Neural cell (in vitro differentiated cells): ENCODE measurements around the gene CNOT6. TPM values are rescaled to one million over a fixed set of nuclear protein-coding genes. Genes with fewer than 3 reads are reported as not detected.

ENCODE experiments used
- H2AFZ ChIP-seq: fragments of 200-600, 300-800 bp; sonication (generic), shearing (Covaris generic); 2 replicates; pipeline ENCODE4 v1.6.0; 2014; ENCODE audit warnings: low read depth, mild to moderate bottlenecking, antibody characterized with exemption, low read length, moderate library complexity
- H3F3A ChIP-seq: fragments of 200-600 bp; shearing (Covaris generic); 2 replicates; pipeline ENCODE4 v1.6.1; 2016; ENCODE audit warnings: mild to moderate bottlenecking, moderate library complexity, mixed read lengths, antibody characterized with exemption, low read length; ENCODE audit not compliant: insufficient read depth, poor library complexity, severe bottlenecking
- H3K27ac ChIP-seq: fragments of 200-600, 300-800 bp; sonication (generic), shearing (Covaris generic); 2 replicates; pipeline ENCODE4 v1.5.1; 2014; ENCODE audit warnings: mild to moderate bottlenecking, low read length, moderate library complexity
- H3K27me3 ChIP-seq: fragments of 300-800, 200-600 bp; sonication (generic), shearing (Covaris generic); 2 replicates; pipeline ENCODE4 v1.6.0; 2014; ENCODE audit warnings: mild to moderate bottlenecking, low read depth, low read length, moderate library complexity; ENCODE audit not compliant: insufficient read depth
- H3K36me3 ChIP-seq: fragments of 300-800, 200-600 bp; sonication (generic), shearing (Covaris generic); 2 replicates; pipeline ENCODE4 v1.5.1; 2014; ENCODE audit warnings: mild to moderate bottlenecking, antibody characterized with exemption, low read length, moderate library complexity; ENCODE audit not compliant: insufficient read depth
- H3K4me2 ChIP-seq: fragments of 300-800, 200-600 bp; sonication (generic), shearing (Covaris generic); 2 replicates; pipeline ENCODE4 v1.6.0; 2014; ENCODE audit warnings: mild to moderate bottlenecking, low read length
- H3K4me3 ChIP-seq: fragments of 300-800, 200-600 bp; sonication (generic), shearing (Covaris generic); 2 replicates; pipeline ENCODE4 v1.5.1; 2014; ENCODE audit warnings: mild to moderate bottlenecking, low read length, moderate library complexity
- H3K79me2 ChIP-seq: fragments of 200-600 bp; shearing (Covaris generic); replicated peaks from 2 replicates; pipeline ENCODE4 v1.6.0; 2014; ENCODE audit warnings: mild to moderate bottlenecking, low read length, moderate library complexity; ENCODE audit not compliant: insufficient read depth
- H3K9ac ChIP-seq: fragments of 300-800, 200-600 bp; sonication (generic), shearing (Covaris generic); 2 replicates; pipeline ENCODE4 v1.6.1; 2016; ENCODE audit warnings: mild to moderate bottlenecking, low read length, mixed read lengths
- H3K9me2 ChIP-seq: fragments of 200-600 bp; shearing (Covaris generic); 2 replicates; pipeline ENCODE4 v1.6.1; 2016; ENCODE audit warnings: mild to moderate bottlenecking, low read length, mixed read lengths; ENCODE audit not compliant: insufficient read depth
- H3K9me3 ChIP-seq: fragments of 200-600, 300-800 bp; sonication (generic), shearing (Covaris generic); 2 replicates; pipeline ENCODE4 v1.6.1; 2016; ENCODE audit warnings: mild to moderate bottlenecking, mixed run types, low read length, moderate library complexity, mixed read lengths
- H4K20me1 ChIP-seq: fragments of 200-600 bp; shearing (Covaris generic); 2 replicates; pipeline ENCODE4 v1.6.1; 2016; ENCODE audit warnings: mild to moderate bottlenecking, mixed run types; ENCODE audit not compliant: insufficient read depth
- CTCF ChIP-seq: fragments of 450-650 bp; IDR thresholded peaks from 2 replicates; pipeline ENCODE4 v1.5.1; 2014; ENCODE audit warnings: antibody characterized with exemption, mild to moderate bottlenecking, moderate library complexity; ENCODE audit not compliant: poor library complexity, severe bottlenecking
- EP300 ChIP-seq: fragments of 450-650 bp; conservative IDR thresholded peaks from 2 replicates; pipeline ENCODE4 v1.6.1; 2014; ENCODE audit warnings: antibody characterized with exemption, mild to moderate bottlenecking, moderate library complexity; ENCODE audit not compliant: poor library complexity, severe bottlenecking
- EZH2 ChIP-seq: fragments of 200-600, 300-800 bp; shearing (Covaris generic), sonication (generic); IDR thresholded peaks from 2 replicates; pipeline ENCODE4 v1.6.1; 2014; ENCODE audit warnings: antibody characterized with exemption, low read length, borderline replicate concordance, mild to moderate bottlenecking; ENCODE audit not compliant: insufficient read depth, poor library complexity, severe bottlenecking
- MXI1 ChIP-seq: fragments of 450-650 bp; conservative IDR thresholded peaks from 2 replicates; pipeline ENCODE4 v1.6.1; 2014; ENCODE audit warnings: antibody characterized with exemption, mild to moderate bottlenecking; ENCODE audit not compliant: poor library complexity, severe bottlenecking
- POLR2AphosphoS5 ChIP-seq: IDR thresholded peaks from 2 replicates; pipeline ENCODE4 v1.6.1; 2012
- RAD21 ChIP-seq: fragments of 450-650 bp; conservative IDR thresholded peaks from 2 replicates; pipeline ENCODE4 v1.6.1; 2014; ENCODE audit warnings: antibody characterized with exemption, mild to moderate bottlenecking, moderate library complexity
- SMC3 ChIP-seq: fragments of 450-650 bp; conservative IDR thresholded peaks from 2 replicates; pipeline ENCODE4 v1.6.1; 2014; ENCODE audit warnings: antibody characterized with exemption, mild to moderate bottlenecking, moderate library complexity; ENCODE audit not compliant: poor library complexity
- TAF1 ChIP-seq: IDR thresholded peaks from 2 replicates; pipeline ENCODE4 v1.6.1; 2012; ENCODE audit warnings: low read depth
- polyA plus RNA-seq: library from polyadenylated mRNA; depleted of rRNA; stranded (reverse); fragments of >200 nt; gene quantifications from 2 replicates; pipeline ENCODE4 v1.2.3, GENCODE V29; 2014
- TF ChIP-seq, protein P1 (sequence below): IDR thresholded peaks from 2 replicates; pipeline ENCODE4 v1.6.1; 2012; ENCODE audit warnings: borderline replicate concordance

The CNOT6 gene
- polyA plus RNA-seq, 1 donor from 2014 or later: 43.0 TPM

GRCh38 chr5:180586204-180586603, 92.0 kb downstream of the CNOT6 start:
- no peak overlapping the region for H2AFZ ChIP-seq
- peaks cover 27% of the 10 kb centered on the region for H3K27me3 ChIP-seq

GRCh38 chr5:180586870-180587269, 92.7 kb downstream of the CNOT6 start:
- H3K79me2 ChIP-seq: no peaks in the 10 kb centered on the region

More at GRCh38 chr5:180586204-180586603, 92.0 kb downstream of the CNOT6 start:
- H3K9me3 ChIP-seq: peaks cover 6% of the 10 kb centered on the region
- no peak overlapping the region for H3K27ac ChIP-seq
- H3K36me3 ChIP-seq: no peaks in the 10 kb centered on the region
- H3K9ac ChIP-seq: no peak overlapping the region
- no peak overlapping the region for H3K4me2 ChIP-seq
- TF ChIP-seq MXI1: no peak
- no peak for TF ChIP-seq SMC3
- TF ChIP-seq, protein P1, sequence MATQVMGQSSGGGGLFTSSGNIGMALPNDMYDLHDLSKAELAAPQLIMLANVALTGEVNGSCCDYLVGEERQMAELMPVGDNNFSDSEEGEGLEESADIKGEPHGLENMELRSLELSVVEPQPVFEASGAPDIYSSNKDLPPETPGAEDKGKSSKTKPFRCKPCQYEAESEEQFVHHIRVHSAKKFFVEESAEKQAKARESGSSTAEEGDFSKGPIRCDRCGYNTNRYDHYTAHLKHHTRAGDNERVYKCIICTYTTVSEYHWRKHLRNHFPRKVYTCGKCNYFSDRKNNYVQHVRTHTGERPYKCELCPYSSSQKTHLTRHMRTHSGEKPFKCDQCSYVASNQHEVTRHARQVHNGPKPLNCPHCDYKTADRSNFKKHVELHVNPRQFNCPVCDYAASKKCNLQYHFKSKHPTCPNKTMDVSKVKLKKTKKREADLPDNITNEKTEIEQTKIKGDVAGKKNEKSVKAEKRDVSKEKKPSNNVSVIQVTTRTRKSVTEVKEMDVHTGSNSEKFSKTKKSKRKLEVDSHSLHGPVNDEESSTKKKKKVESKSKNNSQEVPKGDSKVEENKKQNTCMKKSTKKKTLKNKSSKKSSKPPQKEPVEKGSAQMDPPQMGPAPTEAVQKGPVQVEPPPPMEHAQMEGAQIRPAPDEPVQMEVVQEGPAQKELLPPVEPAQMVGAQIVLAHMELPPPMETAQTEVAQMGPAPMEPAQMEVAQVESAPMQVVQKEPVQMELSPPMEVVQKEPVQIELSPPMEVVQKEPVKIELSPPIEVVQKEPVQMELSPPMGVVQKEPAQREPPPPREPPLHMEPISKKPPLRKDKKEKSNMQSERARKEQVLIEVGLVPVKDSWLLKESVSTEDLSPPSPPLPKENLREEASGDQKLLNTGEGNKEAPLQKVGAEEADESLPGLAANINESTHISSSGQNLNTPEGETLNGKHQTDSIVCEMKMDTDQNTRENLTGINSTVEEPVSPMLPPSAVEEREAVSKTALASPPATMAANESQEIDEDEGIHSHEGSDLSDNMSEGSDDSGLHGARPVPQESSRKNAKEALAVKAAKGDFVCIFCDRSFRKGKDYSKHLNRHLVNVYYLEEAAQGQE: no peak
- TF ChIP-seq RAD21: no peak
- H3F3A ChIP-seq: no peaks in the 10 kb centered on the region
- H3K4me3 ChIP-seq: no peak overlapping the region
- H3K79me2 ChIP-seq: no peaks in the 10 kb centered on the region
- no peaks in the 10 kb centered on the region for H3K9me2 ChIP-seq
- H4K20me1 ChIP-seq: no peaks in the 10 kb centered on the region

More at GRCh38 chr5:180586870-180587269, 92.7 kb downstream of the CNOT6 start:
- TF ChIP-seq, protein P1: no peak
- no peak for TF ChIP-seq EZH2
- no peak for TF ChIP-seq SMC3
- TF ChIP-seq POLR2AphosphoS5: no peak
- no peak for TF ChIP-seq RAD21
- no peak for TF ChIP-seq TAF1
- no peak for TF ChIP-seq EP300
- no peak for TF ChIP-seq CTCF
- TF ChIP-seq MXI1: no peak
- Histone ChIP-seq H3K9ac (no peak overlapping the region), H4K20me1 (no peaks in the 10 kb centered on the region), H3K4me2 (no peak overlapping the region), H3K36me3 (no peaks in the 10 kb centered on the region), H2AFZ (no peak overlapping the region), H3K27ac (no peak overlapping the region), H3K27me3 (peaks cover 34% of the 10 kb centered on the region), H3K9me2 (no peaks in the 10 kb centered on the region), H3F3A (no peaks in the 10 kb centered on the region), H3K4me3 (no peak overlapping the region), H3K9me3 (peaks cover 6% of the 10 kb centered on the region)
